Breast epithelium (tissue), 4 donors: ENCODE data around the gene MRPL38. TPM values are rescaled to one million over a fixed set of nuclear protein-coding genes. Genes with fewer than 3 reads are reported as not detected.
"Not testable (repeated sequence)": the region's sequence is repeated elsewhere in the genome, so short reads cannot be mapped to it uniquely, and the experiment has no call there.

Source experiments
- DNase-seq, 2 donors: peaks; one replicate each; pipeline ENCODE4 v3.0.0-alpha.2; 2019; ENCODE audit warnings: low spot score in 2 of 2
- H3K27ac ChIP-seq, 2 donors: fragments of 200-600 bp; sonication (generic) in 1 of 2; one replicate each; pipeline ENCODE4 v1.5.1; 2016 to 2019; ENCODE audit warnings: mild to moderate bottlenecking in 1 of 2
- H3K27me3 ChIP-seq, 2 donors: fragments of 200-600 bp; sonication (generic) in 1 of 2; one replicate each; pipeline versions ENCODE4 v1.5.1 to v1.6.0; 2017 to 2019; ENCODE audit warnings: control low read depth in 1 of 2, mild to moderate bottlenecking in 1 of 2
- H3K36me3 ChIP-seq: fragments of 200-600 bp; one replicate; pipeline ENCODE4 v1.5.1; 2019
- H3K4me1 ChIP-seq, 2 donors: fragments of 200-600 bp; sonication (generic); one replicate each; pipeline ENCODE4 v1.5.1; 2016 to 2019; ENCODE audit warnings: control low read depth in 1 of 2
- H3K4me3 ChIP-seq, 3 donors: fragments of 200-600 bp; sonication (generic); 1 replicate in 2 of 3; 2 replicates in 1 of 3; pipeline ENCODE4 v1.5.1; 2016 to 2019; ENCODE audit warnings: mild to moderate bottlenecking in 3 of 3, moderate library complexity in 2 of 3
- H3K9me3 ChIP-seq, 2 donors: fragments of 200-600 bp; sonication (generic) in 1 of 2; one replicate each; pipeline ENCODE4 v1.5.1; 2016 to 2019; ENCODE audit warnings: control low read depth in 1 of 2
- POLR2A ChIP-seq: fragments of 450-650 bp; IDR thresholded peaks from one replicate; pipeline ENCODE4 v1.6.1; 2016; ENCODE audit warnings: antibody characterized with exemption, mild to moderate bottlenecking, moderate library complexity
- POLR2AphosphoS5 ChIP-seq, 3 donors: sonication (generic); formaldehyde crosslinking; IDR thresholded peaks; one replicate each; pipeline ENCODE4 v1.6.1; 2017; ENCODE audit warnings: antibody characterized with exemption in 3 of 3
- intact Hi-C: fragments of 100-400 bp; cut with DNase I; formaldehyde crosslinking; loops from one replicate; pipeline ENCODE4 v1.15.1; 2023; ENCODE audit warnings: low total_unique reads
- total RNA-seq, 3 donors: library from RNA; depleted of rRNA; stranded (reverse); fragments of >200 nt; gene quantifications; one replicate each; pipeline ENCODE4 v1.1.0, GENCODE V29; 2016
- TF ChIP-seq, protein P1 (sequence below), 3 donors: fragments of 450-650 bp; IDR thresholded peaks; one replicate each; pipeline ENCODE4 v1.5.1; 2016 to 2017; ENCODE audit warnings: antibody characterized with exemption in 3 of 3, mild to moderate bottlenecking in 3 of 3, moderate library complexity in 3 of 3

The MRPL38 gene
- total RNA-seq, 3 donors from 2014 or later: 29.4 to 39.0 (median 36.6) TPM

- Histone ChIP-seq H3K9me3 (no peaks in the 10 kb centered on the region), H3K36me3 (no peaks in the 10 kb centered on the region), H3K27ac (peak overlapping the region; percentile 95 to 97), H3K27me3 (no peaks in the 10 kb centered on the region), H3K4me1 (peaks cover 15 to 43% of the 10 kb centered on the region in 2 donors), H3K4me3 (no peak overlapping the region)
- intact Hi-C loops: no loop called here
- no peak for DNase-seq
- no peak for TF ChIP-seq POLR2A
These were observed 30.1 kb downstream of the MRPL38 start for GRCh38 chr17:75874323-75875181.

GRCh38 chr17:75873587-75874322 lies 30.9 kb downstream of the MRPL38 start:
- Histone ChIP-seq H3K27ac (peak overlapping the region; percentile 95 to 97), H3K4me3 (no peak overlapping the region), H3K9me3 (no peaks in the 10 kb centered on the region), H3K4me1 (peaks cover 18 to 43% of the 10 kb centered on the region in 2 donors), H3K27me3 (no peaks in the 10 kb centered on the region), H3K36me3 (no peaks in the 10 kb centered on the region)
- intact Hi-C loops: no loop called here
- DNase-seq: no peak
- TF ChIP-seq, protein P1, sequence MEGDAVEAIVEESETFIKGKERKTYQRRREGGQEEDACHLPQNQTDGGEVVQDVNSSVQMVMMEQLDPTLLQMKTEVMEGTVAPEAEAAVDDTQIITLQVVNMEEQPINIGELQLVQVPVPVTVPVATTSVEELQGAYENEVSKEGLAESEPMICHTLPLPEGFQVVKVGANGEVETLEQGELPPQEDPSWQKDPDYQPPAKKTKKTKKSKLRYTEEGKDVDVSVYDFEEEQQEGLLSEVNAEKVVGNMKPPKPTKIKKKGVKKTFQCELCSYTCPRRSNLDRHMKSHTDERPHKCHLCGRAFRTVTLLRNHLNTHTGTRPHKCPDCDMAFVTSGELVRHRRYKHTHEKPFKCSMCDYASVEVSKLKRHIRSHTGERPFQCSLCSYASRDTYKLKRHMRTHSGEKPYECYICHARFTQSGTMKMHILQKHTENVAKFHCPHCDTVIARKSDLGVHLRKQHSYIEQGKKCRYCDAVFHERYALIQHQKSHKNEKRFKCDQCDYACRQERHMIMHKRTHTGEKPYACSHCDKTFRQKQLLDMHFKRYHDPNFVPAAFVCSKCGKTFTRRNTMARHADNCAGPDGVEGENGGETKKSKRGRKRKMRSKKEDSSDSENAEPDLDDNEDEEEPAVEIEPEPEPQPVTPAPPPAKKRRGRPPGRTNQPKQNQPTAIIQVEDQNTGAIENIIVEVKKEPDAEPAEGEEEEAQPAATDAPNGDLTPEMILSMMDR (IDR thresholded peaks at IDR 0.05): no peak
- no peak for TF ChIP-seq POLR2AphosphoS5 (IDR thresholded peaks at IDR 0.05)
- TF ChIP-seq POLR2A: no peak

DNA sequence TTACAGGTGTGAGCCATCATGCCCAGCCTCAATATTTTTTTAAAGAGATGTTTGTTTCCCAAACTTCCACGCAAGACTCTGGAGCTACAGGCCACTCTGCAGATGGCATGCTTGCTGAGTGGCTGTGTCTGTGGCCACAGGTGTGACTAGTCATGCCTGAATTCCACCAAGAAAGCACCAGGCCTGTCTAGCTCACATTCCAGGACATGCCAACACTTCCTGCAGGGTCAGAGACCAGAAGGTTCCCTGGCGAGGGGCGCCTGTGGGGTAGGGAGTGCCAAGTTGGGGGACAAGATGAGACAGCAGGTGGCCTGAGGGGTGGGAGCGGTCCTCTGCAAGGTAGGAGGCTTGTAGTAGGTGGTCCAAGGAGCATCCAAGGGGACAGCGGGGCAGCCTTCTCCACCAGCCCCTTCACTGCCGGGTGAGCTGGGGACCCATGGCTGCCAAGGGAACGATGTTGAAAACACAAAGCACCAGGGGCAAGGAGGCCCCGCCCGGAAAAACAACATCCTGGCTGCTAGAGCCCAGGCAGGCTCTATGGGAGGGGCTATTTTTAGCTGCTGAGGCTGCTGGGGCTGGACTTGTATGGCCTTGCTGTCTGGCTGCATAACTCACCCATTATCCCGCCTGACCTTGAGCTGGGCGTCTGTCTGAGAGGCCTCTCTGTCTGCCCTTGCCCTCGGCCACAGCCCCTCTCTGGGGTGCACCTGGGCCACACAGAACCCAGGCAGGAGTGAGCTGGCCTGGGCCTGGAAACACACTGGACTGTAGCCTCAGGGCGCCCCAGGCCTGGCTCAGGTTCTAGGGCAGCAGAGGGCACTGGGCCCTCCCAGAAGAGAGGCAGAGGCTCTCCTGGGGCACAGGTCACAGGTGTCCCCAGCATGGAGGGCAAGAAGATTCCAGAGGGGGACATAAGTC lies 32.0 kb downstream of the MRPL38 start:
- Histone ChIP-seq H3K36me3 (no peaks in the 10 kb centered on the region), H3K27ac (peak overlapping the region; percentile 95 to 97), H3K27me3 (no peaks in the 10 kb centered on the region), H3K4me3 (peak overlapping the region in 1 of 3 donors; percentile 29), H3K4me1 (peaks cover 19 to 43% of the 10 kb centered on the region in 2 donors), H3K9me3 (no peaks in the 10 kb centered on the region)
- intact Hi-C loops: no loop called here
- DNase-seq: peak; percentile 75 to 86
- TF ChIP-seq, protein P1 (IDR thresholded peaks at IDR 0.05): peak in 1 of 3 donors; percentile 10
- peak in 2 of 3 donors; percentile 37 to 58 for TF ChIP-seq POLR2AphosphoS5 (IDR thresholded peaks at IDR 0.05)
- no peak for TF ChIP-seq POLR2A

DNA sequence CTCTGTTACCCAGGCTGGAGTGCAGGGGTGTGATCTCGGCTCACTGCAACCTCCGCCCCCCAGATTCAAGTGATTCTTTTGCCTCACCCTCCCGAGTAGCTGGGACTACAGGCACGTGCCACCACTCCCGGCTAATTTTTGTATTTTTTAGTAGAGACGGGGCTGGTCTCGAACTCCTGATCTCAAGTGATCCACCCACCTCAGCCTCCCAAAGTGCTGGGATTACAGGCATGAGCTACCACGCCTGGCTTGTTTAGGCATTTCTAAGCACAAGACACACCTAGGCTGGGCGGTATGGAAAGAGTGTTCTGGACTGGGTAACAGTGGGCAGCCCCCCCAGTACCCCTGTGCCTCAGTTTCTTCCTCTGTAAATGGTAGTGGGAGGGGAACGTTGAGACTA lies 34.5 kb downstream of the MRPL38 start:
- H3K9me3 ChIP-seq, DNase-seq, intact Hi-C loops, H3K36me3 ChIP-seq, H3K27me3 ChIP-seq: not testable (repeated sequence)
- Histone ChIP-seq H3K4me1 (peaks cover 13 to 25% of the 10 kb centered on the region in 2 donors), H3K4me3 (peak overlapping the region; percentile 29 to 52 (median 35)), H3K27ac (peak overlapping the region; percentile 95 to 96)

DNA sequence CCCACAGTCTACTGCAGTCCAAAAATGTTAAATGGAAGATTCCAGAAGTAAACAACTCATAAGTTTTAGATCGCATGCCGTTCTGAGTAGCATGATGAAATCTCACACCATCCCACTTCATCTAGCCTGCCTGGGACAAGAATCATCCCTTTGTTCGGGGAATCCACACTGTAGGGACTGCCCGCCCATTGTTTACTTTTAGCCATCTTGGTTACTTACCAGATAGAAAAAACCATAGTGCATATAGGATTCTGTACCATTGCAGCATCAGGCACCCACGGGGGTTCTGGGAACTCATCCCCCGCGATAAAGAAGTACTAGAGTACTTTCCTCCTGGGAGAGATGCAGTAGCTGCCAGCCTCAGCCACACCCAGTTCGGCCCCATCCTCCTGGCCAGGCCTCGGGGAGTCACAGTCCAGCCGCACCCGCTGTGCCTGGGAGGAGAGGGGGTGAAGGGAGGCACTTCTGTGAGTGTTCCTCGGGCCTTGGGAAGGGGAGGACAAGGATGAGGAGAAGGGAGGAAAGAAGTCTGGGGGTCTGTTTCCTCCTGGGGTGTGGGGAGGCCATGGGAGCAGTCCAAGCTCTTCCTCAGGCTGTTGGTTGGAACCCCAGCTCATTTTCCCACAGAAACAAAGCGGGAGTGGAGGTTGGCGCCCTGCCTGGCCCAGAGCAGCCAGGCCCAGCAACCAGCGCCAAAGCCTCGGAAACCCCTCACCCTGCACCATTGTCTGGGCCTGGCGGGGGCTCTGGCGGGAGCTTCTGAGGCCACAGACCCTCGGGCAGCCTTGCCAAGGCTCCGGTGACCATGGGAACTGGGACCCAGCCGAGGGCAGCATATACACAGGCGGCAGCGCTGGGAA lies 35.2 kb downstream of the MRPL38 start:
- intact Hi-C loops: no loop called here
- peak in 1 of 2 donors; percentile 61 for DNase-seq
- TF ChIP-seq, protein P1 (IDR thresholded peaks at IDR 0.05): no peak
- peak in 1 of 3 donors; percentile 7 for TF ChIP-seq POLR2AphosphoS5 (IDR thresholded peaks at IDR 0.05)
- Histone ChIP-seq H3K4me1 (peaks cover 13 to 19% of the 10 kb centered on the region in 2 donors), H3K9me3 (no peaks in the 10 kb centered on the region), H3K27ac (peak overlapping the region; percentile 95 to 96), H3K27me3 (no peaks in the 10 kb centered on the region), H3K36me3 (no peaks in the 10 kb centered on the region), H3K4me3 (peak overlapping the region; percentile 29 to 52 (median 35))

GRCh38 chr17:75868730-75869281 lies 35.9 kb downstream of the MRPL38 start:
- H3K36me3 ChIP-seq, H3K27me3 ChIP-seq, intact Hi-C loops, H3K9me3 ChIP-seq: not testable (repeated sequence)
- Histone ChIP-seq H3K4me1 (peaks cover 11 to 16% of the 10 kb centered on the region in 2 donors), H3K27ac (peak overlapping the region; percentile 95 to 96), H3K4me3 (peak overlapping the region in 1 of 3 donors; percentile 52)
- DNase-seq: peak in 1 of 2 donors; percentile 47

DNA sequence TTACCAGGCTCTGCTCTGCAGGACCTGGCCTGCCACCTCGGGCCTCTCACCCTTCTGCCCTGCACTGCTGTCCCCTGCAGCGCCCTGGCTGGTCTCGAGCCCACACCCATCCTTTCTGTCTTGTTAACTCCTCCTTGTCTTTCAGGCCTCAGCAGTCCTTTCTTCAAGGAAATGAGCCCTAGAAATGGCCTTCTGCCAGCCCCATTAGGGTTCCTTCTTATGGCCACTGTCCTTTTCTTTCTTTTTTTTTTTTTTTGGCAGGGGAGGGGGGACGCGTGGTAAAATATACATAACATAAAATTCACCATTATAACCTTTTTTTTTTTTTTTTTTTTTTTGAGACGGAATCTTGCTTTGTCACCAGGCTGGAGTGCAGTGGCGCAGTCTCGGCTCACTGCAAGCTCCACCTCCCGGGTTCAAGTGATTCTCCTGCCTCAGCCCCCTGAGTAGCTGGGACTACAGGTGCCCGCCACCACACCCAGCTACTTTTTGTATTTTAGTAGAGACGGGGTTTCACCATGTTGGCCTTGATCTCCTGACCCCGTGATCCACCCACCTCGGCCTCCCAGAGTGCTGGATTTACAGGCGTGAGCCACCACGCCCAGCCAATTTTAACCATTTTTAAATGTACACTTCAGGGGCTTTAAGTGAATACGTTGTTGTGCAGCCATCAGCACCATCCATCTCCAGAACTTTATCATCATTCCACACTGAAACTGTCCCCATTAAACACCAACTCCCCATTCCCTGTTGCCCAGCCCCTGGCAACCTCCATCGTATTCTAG lies 39.1 kb downstream of the MRPL38 start:
- H3K27me3 ChIP-seq, H3K4me1 ChIP-seq, intact Hi-C loops: not testable (repeated sequence)

More for the DNA sequence above, 39.1 kb downstream of the MRPL38 start:
- peak overlapping the region; percentile 25 to 71 for H3K27ac ChIP-seq
- H3K36me3 ChIP-seq, H3K4me3 ChIP-seq, DNase-seq, H3K9me3 ChIP-seq: not testable (repeated sequence)
